ENCODE data around the gene TGM6.

DNA sequence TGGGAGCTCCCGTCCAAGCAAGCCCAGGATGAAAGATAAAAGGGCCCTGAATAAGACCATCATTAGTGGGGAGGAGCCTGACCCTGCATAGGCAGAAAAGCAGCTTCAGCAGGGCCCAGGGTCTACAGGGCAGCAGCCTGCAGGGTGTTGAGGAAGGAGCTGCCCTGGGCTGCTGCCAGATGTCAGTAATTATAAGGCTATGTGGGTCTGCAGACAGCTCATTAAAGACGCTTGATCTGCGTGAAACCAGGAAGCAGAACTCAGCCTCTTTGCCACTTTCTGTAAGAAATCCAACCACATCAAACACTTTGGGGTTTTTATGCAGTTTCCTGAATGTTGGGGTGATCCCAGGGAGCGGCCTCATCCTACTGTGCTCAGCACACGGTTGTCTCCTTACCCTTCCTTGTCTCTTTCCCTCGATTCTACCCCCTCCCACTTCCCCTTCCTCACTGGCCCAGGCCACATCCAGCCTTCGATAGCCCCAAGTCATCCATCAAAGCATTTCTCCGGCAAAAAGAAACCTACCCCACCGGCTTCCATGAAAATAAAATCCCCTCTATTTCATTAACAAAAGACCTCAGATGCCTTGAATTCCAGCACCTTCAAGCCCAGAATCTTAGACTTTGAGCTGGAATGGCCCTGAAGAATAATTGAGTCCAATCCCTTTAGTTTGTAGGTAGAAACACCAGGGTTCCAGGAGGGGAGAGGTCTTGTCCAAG is 1.0 kb upstream of the TGM6 start:
- TF ChIP-seq, protein P1, sequence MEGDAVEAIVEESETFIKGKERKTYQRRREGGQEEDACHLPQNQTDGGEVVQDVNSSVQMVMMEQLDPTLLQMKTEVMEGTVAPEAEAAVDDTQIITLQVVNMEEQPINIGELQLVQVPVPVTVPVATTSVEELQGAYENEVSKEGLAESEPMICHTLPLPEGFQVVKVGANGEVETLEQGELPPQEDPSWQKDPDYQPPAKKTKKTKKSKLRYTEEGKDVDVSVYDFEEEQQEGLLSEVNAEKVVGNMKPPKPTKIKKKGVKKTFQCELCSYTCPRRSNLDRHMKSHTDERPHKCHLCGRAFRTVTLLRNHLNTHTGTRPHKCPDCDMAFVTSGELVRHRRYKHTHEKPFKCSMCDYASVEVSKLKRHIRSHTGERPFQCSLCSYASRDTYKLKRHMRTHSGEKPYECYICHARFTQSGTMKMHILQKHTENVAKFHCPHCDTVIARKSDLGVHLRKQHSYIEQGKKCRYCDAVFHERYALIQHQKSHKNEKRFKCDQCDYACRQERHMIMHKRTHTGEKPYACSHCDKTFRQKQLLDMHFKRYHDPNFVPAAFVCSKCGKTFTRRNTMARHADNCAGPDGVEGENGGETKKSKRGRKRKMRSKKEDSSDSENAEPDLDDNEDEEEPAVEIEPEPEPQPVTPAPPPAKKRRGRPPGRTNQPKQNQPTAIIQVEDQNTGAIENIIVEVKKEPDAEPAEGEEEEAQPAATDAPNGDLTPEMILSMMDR (IDR thresholded peaks at IDR 0.05 in 8 of 11, conservative IDR thresholded peaks at IDR 0.05 in 3 of 11) = no peak
- TF ChIP-seq POLR2A (IDR thresholded peaks at IDR 0.05) (no peak), POLR2AphosphoS5 (IDR thresholded peaks at IDR 0.05) (no peak)

Measured in spleen (tissue), 7 donors.